ENCODE data around the gene FOXE3.

DNA sequence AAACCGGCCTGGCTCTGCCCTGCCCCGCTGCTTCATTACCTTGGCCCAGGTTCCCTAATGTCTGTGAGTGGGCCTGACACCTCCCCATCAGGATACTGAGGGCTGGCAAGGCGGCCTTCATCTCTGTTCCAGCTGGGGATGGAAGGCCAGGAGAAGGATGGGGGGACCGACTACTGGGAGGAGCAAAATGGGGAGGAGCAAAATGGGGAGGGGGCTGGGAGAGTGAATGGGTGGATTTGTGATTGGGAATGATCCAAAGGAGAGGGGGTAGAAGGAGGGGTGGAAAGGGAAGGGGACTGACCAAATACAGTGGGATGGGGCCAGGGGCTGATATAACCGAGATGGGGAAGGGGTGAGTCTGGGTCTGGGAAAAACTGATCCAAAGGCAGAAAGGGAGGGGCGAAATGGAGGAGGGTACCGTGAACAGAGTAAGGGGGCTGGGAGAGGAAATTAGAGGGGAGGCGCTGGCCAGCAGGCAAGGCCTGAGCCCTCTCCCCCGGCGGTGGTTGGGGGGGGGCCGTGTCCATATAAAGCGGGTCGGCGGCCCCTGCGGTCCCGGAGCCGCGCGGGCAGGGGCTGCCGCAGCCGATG is at the start of gene FOXE3:
- TF ChIP-seq EZH2 (IDR thresholded peaks at IDR 0.05) (no peak), POLR2AphosphoS5 (IDR thresholded peaks at IDR 0.05; ENCODE audit: borderline replicate concordance, low read depth, low read length) (no peak), FOXP2 (optimal IDR thresholded peaks at IDR 0.05; ENCODE audit: control extremely low read depth, extremely low read length, insufficient read depth) (no peak)

All from SK-N-MC (cell line).